Measurements from ENCODE around the gene DLG5.

GRCh38 chr10:77959887-77960455 is 33.4 kb upstream of the DLG5 start:
- TF ChIP-seq CTCF (IDR thresholded peaks at IDR 0.05) (no peak), EZH2 (IDR thresholded peaks at IDR 0.05; ENCODE audit: borderline replicate concordance, insufficient read depth, low read depth, low read length, poor library complexity, severe bottlenecking) (no peak)
